Measurements from ENCODE around the gene RPS16. TPM values are rescaled to one million over a fixed set of nuclear protein-coding genes. Genes with fewer than 3 reads are reported as not detected.

The RPS16 gene
- total and polyA plus RNA-seq, 2 of the 13 experiments (the other 11 are each of a cell fraction or from before 2014, with no cell fraction given) = 488 to 2,583 TPM

DNA sequence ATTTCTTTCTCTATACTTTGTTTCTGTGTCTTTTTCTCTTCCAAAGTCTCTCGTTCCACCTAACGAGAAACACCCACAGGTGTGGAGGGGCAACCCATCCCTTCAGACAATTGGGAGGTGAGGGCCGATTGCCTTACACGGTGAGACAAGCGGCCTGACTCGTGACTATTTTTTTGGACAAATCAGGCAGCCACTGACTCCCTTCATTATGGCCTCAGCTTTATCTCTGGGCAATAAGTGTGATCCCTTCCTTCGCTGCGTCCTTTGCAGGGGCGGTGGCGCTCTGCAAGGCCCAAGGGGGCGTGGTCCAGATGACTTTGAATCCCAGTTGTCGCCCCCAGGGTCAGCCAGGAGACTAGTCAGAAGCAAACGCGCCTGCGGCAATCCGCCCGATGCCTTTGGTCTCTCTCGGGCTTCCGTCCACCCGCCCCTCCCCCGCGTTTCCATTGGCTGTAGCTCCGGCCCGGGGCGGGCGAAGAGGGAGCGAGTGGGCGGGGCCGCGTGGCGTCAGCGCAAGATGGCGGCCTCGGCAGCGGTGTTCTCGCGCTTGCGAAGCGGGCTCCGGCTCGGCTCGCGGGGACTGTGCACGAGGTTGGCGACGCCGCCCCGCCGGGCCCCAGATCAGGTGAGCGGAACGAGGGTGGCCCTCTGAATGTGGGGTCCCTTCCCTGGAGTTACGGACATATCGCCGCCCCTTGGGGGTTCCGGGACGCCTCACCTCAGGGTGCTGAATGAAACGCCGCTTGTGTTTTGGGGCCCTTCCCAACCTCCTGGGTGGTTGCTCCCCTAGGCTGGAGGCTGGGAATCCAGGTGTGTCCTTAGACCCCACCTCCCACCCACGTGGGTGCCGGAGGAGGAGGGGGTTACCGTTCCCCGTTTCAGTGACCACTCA, 44.8 kb upstream of the RPS16 start, which contains the start of gene TIMM50 (continued):
- TF ChIP-seq, protein P1, sequence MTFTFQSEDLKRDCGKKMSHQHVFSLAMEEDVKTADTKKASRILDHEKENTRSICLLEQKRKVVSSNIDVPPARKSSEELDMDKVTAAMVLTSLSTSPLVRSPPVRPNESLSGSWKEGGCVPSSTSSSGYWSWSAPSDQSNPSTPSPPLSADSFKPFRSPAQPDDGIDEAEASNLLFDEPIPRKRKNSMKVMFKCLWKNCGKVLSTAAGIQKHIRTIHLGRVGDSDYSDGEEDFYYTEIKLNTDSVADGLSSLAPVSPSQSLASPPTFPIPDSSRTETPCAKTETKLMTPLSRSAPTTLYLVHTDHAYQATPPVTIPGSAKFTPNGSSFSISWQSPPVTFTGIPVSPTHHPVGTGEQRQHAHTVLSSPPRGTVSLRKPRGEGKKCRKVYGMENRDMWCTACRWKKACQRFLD (CRISPR knock-in tag; IDR thresholded peaks at IDR 0.05; ENCODE audit: borderline replicate concordance) = peak; percentile 87; the same call in 1 of the 2 replicates
- TF ChIP-seq RAD21 (CRISPR knock-in tag; IDR thresholded peaks at IDR 0.05) (peak; percentile 31; the same call in 1 of the 2 replicates), ZNF274 (CRISPR knock-in tag; IDR thresholded peaks at IDR 0.05) (0 out of 2 replicates have a peak, but pooled peaks have one; percentile 49), RBM39 (IDR thresholded peaks at IDR 0.05; ENCODE audit: low read depth, low read length, poor library complexity, severe bottlenecking) (peak; percentile 61), ZFP1 (CRISPR knock-in tag; IDR thresholded peaks at IDR 0.05) (peak; percentile 74; the same call in 1 of the 2 replicates), DNMT1 (CRISPR knock-in tag; IDR thresholded peaks at IDR 0.05) (no peak), HDAC1 (CRISPR knock-in tag; IDR thresholded peaks at IDR 0.05) (peak; percentile 91; the same call in 1 of the 2 replicates), ETV5 (CRISPR knock-in tag; IDR thresholded peaks at IDR 0.05; ENCODE audit: borderline replicate concordance) (peak; percentile 20; the same call in 1 of the 2 replicates), YY1 (IDR thresholded peaks at IDR 0.05; ENCODE audit: insufficient read depth, insufficient replicate concordance, low read depth, low read length) (peak; percentile 99), ZNF451 (CRISPR knock-in tag; IDR thresholded peaks at IDR 0.05) (peak; percentile 72; the same call in 1 of the 2 replicates), MXD4 (CRISPR knock-in tag; IDR thresholded peaks at IDR 0.05) (peak; percentile 96), YEATS2 (CRISPR knock-in tag; IDR thresholded peaks at IDR 0.05; ENCODE audit: borderline replicate concordance) (peak; percentile 88; the same call in 1 of the 2 replicates), ZNF354B (CRISPR knock-in tag; IDR thresholded peaks at IDR 0.05) (no peak), ISL2 (CRISPR knock-in tag; IDR thresholded peaks at IDR 0.05) (no peak), NR2F1 (CRISPR knock-in tag; IDR thresholded peaks at IDR 0.05) (peak; percentile 34 to 61; a peak in 2 of 4 replicates), MLLT10 (CRISPR knock-in tag; IDR thresholded peaks at IDR 0.05) (no peak)
- TF ChIP-seq, protein P2, sequence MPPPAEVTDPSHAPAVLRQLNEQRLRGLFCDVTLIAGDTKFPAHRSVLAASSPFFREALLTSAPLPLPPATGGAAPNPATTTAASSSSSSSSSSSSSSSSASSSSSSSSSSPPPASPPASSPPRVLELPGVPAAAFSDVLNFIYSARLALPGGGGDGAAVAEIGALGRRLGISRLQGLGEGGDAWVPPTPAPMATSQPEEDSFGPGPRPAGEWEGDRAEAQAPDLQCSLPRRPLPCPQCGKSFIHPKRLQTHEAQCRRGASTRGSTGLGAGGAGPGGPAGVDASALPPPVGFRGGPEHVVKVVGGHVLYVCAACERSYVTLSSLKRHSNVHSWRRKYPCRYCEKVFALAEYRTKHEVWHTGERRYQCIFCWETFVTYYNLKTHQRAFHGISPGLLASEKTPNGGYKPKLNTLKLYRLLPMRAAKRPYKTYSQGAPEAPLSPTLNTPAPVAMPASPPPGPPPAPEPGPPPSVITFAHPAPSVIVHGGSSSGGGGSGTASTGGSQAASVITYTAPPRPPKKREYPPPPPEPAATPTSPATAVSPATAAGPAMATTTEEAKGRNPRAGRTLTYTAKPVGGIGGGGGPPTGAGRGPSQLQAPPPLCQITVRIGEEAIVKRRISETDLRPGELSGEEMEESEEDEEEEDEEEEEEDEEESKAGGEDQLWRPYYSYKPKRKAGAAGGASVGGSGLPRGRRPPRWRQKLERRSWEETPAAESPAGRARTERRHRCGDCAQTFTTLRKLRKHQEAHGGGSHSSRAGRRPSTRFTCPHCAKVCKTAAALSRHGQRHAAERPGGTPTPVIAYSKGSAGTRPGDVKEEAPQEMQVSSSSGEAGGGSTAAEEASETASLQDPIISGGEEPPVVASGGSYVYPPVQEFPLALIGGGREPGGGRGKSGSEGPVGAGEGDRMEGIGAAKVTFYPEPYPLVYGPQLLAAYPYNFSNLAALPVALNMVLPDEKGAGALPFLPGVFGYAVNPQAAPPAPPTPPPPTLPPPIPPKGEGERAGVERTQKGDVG (CRISPR knock-in tag; IDR thresholded peaks at IDR 0.05; ENCODE audit: borderline replicate concordance) = peak; percentile 35; the same call in 1 of the 2 replicates
- TF ChIP-seq, protein P3, sequence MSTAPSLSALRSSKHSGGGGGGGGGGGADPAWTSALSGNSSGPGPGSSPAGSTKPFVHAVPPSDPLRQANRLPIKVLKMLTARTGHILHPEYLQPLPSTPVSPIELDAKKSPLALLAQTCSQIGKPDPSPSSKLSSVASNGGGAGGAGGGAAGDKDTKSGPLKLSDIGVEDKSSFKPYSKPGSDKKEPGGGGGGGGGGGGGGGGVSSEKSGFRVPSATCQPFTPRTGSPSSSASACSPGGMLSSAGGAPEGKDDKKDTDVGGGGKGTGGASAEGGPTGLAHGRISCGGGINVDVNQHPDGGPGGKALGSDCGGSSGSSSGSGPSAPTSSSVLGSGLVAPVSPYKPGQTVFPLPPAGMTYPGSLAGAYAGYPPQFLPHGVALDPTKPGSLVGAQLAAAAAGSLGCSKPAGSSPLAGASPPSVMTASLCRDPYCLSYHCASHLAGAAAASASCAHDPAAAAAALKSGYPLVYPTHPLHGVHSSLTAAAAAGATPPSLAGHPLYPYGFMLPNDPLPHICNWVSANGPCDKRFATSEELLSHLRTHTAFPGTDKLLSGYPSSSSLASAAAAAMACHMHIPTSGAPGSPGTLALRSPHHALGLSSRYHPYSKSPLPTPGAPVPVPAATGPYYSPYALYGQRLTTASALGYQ (CRISPR knock-in tag; IDR thresholded peaks at IDR 0.05) = no peak
- TF ChIP-seq, protein P4, sequence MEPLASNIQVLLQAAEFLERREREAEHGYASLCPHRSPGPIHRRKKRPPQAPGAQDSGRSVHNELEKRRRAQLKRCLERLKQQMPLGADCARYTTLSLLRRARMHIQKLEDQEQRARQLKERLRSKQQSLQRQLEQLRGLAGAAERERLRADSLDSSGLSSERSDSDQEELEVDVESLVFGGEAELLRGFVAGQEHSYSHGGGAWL (CRISPR knock-in tag; IDR thresholded peaks at IDR 0.05) = peak; percentile 71; the same call in 1 of the 2 replicates
- TF ChIP-seq, protein P5, sequence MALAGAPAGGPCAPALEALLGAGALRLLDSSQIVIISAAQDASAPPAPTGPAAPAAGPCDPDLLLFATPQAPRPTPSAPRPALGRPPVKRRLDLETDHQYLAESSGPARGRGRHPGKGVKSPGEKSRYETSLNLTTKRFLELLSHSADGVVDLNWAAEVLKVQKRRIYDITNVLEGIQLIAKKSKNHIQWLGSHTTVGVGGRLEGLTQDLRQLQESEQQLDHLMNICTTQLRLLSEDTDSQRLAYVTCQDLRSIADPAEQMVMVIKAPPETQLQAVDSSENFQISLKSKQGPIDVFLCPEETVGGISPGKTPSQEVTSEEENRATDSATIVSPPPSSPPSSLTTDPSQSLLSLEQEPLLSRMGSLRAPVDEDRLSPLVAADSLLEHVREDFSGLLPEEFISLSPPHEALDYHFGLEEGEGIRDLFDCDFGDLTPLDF (CRISPR knock-in tag; IDR thresholded peaks at IDR 0.05) = peak; percentile 58; the same call in 1 of the 2 replicates

All from HepG2 (cell line).